GM10266 (cell line): ENCODE measurements around the gene CRYBG2.
A peak's percentile ranks its signal among the peaks of the same experiment; 100 is the strongest.

Source experiments
- DNase-seq: peaks from one replicate; pipeline ENCODE4 v3.0.0; 2012; ENCODE audit errors: extremely low spot score
- TF ChIP-seq, protein P1 (sequence below): IDR thresholded peaks from 2 replicates; pipeline ENCODE4 v1.5.1; 2012; ENCODE audit warnings: mild to moderate bottlenecking, low read depth; ENCODE audit not compliant: control insufficient read depth, insufficient read depth; ENCODE audit errors: missing control alignments

Gene CRYBG2

DNA sequence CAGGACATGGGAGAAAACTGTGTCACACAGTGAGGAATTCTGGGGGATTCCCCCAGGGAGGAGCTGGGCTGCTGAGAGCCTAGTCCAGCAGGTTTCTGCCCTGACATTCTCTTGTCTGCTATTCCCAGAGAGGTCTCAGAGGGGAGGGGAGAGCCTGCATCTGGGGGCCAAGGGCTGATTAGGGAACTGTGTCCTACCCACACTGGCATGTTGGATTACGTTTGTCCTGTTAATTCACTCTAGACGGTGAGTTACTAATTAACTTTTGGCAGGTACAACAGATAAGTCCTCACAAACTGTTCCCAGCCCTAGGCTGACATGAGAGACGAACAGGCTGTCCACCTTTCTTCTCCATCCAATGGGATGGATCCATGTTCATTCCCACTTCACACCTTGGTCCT lies 76.7 kb downstream of the CRYBG2 start:
- TF ChIP-seq, protein P1, sequence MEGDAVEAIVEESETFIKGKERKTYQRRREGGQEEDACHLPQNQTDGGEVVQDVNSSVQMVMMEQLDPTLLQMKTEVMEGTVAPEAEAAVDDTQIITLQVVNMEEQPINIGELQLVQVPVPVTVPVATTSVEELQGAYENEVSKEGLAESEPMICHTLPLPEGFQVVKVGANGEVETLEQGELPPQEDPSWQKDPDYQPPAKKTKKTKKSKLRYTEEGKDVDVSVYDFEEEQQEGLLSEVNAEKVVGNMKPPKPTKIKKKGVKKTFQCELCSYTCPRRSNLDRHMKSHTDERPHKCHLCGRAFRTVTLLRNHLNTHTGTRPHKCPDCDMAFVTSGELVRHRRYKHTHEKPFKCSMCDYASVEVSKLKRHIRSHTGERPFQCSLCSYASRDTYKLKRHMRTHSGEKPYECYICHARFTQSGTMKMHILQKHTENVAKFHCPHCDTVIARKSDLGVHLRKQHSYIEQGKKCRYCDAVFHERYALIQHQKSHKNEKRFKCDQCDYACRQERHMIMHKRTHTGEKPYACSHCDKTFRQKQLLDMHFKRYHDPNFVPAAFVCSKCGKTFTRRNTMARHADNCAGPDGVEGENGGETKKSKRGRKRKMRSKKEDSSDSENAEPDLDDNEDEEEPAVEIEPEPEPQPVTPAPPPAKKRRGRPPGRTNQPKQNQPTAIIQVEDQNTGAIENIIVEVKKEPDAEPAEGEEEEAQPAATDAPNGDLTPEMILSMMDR, result no peak
- DNase-seq, result no peak

DNA sequence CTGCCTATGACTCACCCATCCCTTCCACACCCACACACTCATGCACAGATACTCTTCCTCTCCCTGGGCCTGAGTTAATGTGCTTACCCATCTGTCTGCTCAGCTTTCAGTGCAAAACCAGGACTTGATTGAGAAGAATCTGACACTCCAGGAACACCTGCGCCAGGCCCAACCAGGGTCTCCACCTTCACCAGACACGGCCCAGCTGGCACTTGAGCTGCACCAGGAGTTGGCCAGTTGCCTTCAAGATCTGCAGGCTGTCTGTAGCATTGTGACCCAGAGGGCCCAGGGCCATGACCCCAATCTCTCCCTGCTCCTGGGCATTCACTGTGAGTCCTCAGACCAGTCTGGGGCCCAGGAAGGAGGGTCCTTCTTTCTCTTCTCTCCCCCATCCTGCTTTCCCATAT lies 77.5 kb downstream of the CRYBG2 start:
- DNase-seq, result peak; percentile 26
- TF ChIP-seq, protein P1, result no peak

DNA sequence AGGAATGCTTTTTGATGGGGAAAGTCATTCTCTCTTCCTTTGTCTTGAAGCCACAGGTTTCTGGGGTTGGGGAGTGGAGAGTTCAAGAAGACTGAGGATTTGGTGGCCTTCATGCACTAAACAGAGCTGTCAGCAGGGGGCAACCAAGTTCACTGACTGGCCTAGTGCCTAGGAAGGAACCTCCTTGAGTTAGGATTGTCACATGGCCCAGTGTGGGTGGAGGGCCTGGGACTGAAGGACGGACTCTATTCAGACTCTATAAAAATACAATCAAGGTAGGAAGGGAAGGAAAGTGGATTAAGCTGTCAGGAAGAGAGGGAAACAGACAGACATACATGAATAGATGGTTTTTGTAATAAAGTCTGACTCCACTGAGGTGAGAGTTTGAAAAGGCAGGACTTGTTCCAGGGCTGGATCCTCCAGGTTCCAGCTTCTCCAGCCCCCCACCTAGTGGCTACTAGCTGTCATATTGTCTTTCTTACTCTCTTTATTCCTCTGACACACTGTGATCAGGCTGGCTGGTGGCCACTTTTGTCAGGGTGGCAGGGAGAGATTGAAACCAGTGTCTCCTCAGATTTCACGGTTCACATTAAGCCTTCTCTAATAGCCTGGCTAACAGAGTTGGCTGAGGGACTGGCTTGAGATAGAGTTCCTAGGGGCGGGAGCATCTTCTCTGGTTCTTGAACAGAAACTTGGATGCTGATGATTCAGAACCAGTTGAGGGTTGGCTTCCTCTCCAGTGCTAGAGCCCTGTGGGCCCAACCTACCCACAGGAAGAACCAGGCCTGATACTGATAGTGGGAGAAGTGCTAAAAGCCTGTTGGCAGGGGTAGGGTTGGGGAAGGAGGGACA lies 78.1 kb downstream of the CRYBG2 start:
- TF ChIP-seq, protein P1, result peak; percentile 86
- peak; percentile 82 for DNase-seq

DNA sequence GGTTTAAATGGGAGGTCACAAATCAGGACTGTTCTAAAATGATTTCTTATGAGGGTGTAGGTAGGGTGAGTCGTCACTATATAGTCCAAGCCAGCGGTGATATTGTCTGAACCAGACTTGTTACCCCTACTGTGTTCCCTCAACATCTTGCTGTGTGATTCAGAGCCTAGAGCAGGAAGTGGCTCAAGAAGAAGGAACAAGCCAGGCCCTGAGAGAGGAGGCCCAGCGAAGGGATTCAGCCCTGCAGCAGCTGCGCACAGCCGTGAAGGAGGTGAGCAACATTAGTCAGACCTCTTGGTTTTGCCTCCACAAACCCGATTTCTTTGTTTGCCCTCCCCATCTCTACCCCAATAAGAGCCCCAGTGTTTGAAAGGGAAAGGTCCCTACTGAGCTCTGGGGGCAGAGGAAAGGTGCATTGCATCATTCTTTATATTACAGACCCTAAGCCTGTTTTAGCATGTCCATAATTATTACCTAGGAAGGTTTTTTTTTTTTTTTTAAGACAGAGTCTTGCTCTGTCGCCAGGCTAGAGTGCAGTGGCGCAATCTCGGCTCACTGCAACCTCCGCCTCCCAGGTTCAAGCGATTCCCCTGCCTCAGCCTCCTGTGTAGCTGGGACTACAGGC lies 79.0 kb downstream of the CRYBG2 start:
- no peak for DNase-seq
- TF ChIP-seq, protein P1, result no peak
